NK-92 treated with Interleukin-12 subunit alpha and Interleukin-12 subunit beta, amount 100 ng/mL, for 24 hours (cell line): ENCODE measurements around the gene JAM2.

Source experiments
- DNase-seq: peaks from one replicate; lab custom pipeline; 2025; lab: John Stamatoyannopoulos, UW

Gene JAM2

GRCh38 chr21:25717491-25718147, 78.6 kb downstream of the JAM2 start:
- no peak for DNase-seq

- no peak for DNase-seq
These were observed 82.9 kb downstream of the JAM2 start for GRCh38 chr21:25721987-25722386.

- no peak for DNase-seq
These were observed 83.6 kb downstream of the JAM2 start for GRCh38 chr21:25722631-25723030.

- no peak for DNase-seq
These were observed 93.2 kb downstream of the JAM2 start for GRCh38 chr21:25732091-25732760.

GRCh38 chr21:25733859-25734653, 95.0 kb downstream of the JAM2 start:
- peak; percentile 35 for DNase-seq

- no peak for DNase-seq
These were observed 95.5 kb downstream of the JAM2 start for GRCh38 chr21:25734654-25734903.

GRCh38 chr21:25734904-25735645, 96.0 kb downstream of the JAM2 start, which contains the start of the genes ATP5PF and GABPA:
ATP5PF (minus strand) TSS chr21:25734904; CDS start chr21:25729794, 5,110 bp downstream.
GABPA (plus strand) TSS chr21:25734972; CDS start chr21:25741599, 6,627 bp downstream.
- DNase-seq: peak; percentile 94

GRCh38 chr21:25735646-25736597, 96.9 kb downstream of the JAM2 start:
- DNase-seq: peak; percentile 71

- DNase-seq: no peak
These were observed 98.4 kb downstream of the JAM2 start for GRCh38 chr21:25737421-25737820.

- no peak for DNase-seq
These were observed 103.8 kb downstream of the JAM2 start for GRCh38 chr21:25742900-25743299.

- DNase-seq: no peak
These were observed 105.8 kb downstream of the JAM2 start for GRCh38 chr21:25744854-25745253.

- no peak for DNase-seq
These were observed 111.0 kb downstream of the JAM2 start for GRCh38 chr21:25750085-25750484.

- no peak for DNase-seq
These were observed 113.4 kb downstream of the JAM2 start for GRCh38 chr21:25752416-25752815.

- DNase-seq: no peak
These were observed 117.3 kb downstream of the JAM2 start for GRCh38 chr21:25756190-25756932.

GRCh38 chr21:25757531-25757930, 118.5 kb downstream of the JAM2 start:
- DNase-seq: no peak

- no peak for DNase-seq
These were observed 120.5 kb downstream of the JAM2 start for GRCh38 chr21:25759573-25759972.

- DNase-seq: no peak
These were observed 121.0 kb downstream of the JAM2 start for GRCh38 chr21:25760061-25760460.

GRCh38 chr21:25760677-25761076, 121.6 kb downstream of the JAM2 start:
- no peak for DNase-seq

- no peak for DNase-seq
These were observed 125.0 kb downstream of the JAM2 start for GRCh38 chr21:25764065-25764464.
